Stimulated activated naive CD4-positive, alpha-beta T cell (primary cell): ENCODE measurements around the gene CNOT4.
"Not testable (repeated sequence)": the region's sequence is repeated elsewhere in the genome, so short reads cannot be mapped to it uniquely, and the experiment has no call there.

Experiments used
- DNase-seq, 6 experiments: peaks; one replicate each; lab custom pipeline; 2025; lab: John Stamatoyannopoulos, UW

Gene CNOT4

DNA sequence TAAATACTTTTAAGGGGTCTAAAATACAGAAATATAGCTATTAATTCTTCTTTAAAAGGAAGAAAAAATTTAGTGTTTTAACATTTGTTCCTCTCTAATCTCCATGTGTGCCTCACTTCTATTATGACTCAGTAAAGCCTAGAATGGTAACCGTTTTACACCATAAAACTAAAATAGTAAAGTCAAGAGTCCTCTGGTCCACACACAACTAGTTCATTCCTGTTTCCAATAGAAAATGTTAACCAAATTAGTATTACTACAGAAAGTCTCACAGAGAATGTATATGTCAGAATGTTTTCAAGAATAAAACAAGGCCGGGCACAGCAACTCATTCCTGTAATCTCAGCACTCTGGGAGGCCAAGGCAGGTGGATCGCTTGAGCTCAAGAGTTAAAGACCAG is 55.8 kb downstream of the CNOT4 start:
- no peak for DNase-seq

DNA sequence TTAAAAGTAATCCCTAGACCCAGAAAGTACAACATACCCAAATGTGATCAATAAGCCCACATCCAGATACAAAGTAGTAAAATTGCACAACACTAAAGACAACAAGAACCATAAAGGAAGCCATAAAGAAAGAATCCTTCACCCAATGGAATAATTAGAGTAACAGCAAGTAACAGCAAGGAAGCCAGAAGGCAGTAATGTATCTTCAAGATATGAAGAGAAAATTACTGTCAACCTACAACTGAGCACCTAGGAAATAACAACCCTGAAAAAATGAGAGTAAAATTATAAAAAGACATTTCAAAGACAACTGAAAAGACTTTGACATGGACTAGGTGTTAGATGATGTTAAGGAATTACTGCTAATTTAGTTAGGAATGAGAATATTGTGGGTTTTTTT is 60.5 kb downstream of the CNOT4 start:
- DNase-seq = no peak

DNA sequence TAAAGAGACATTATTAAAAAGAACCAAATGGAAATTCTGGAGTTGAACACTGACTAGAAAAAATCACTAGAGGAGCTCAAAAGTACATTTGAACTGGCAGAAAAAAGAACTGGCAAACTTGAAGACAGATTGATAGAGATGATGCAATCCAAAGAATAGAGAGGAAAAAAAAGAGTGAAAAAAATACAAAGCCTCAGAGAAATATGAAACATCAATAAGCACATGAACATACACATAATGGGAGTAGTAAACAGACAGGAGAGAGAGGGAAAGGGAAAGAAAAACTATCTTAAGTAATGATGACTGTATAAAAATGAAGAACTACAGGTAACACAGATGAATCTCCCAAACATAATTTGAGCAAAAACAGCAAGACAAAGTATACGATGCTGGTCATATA is 61.1 kb downstream of the CNOT4 start:
- no peak for DNase-seq

DNA sequence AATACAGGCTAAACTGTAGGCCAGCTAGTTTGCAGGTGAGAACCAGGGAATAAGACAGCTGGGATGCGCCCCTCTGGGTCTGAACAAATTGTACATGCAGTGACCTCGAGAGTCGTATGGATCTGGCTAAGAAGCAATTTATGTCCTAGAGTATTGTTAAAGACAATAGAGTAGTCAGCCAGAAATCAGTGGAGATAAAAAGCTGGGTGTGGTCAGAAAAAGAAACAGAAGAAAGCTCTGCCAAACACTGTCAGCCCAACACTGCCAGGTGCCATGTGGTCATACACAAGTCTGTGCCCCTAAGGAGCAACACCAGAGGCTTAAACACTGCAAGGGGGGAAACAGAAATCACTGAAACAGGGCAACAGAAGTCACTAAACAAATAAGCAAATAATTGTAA is 62.2 kb downstream of the CNOT4 start:
- DNase-seq = no peak

DNA sequence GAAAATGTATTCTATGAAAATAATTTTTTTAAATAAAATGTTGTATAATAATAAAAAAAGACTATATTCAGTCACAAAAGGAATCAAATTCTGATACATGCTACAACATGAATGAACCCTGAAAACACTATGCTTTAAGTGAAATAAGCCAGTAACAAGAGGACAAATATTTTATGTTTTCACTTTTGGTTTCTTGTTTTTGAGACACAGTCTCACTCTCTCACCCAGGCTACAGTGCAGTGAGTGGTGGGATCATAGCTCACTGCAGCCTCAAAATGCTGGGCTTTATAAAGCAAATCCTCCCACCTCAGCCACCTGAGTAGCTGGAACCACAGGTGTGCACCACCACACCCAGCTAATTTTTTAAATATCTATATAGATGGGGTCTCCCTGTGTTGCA is 64.2 kb downstream of the CNOT4 start:
- no peak for DNase-seq

DNA sequence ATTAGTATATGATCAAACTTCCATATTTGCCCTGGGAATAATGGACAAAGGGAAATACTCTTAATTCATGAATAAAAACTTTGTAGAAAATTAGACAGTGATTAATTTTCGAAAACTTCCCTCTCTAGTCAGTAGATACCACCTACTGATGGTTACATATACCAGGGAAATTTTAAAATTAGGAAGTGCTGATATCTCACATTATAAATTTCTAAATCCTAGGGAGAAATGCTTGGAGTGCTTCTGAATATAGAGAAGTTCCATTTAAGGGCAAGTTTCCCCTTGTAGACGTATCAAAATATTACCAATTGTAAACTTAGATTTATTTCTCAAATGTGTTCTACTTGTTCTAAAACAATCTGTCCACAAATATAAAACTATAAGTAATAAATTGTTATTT is 64.6 kb downstream of the CNOT4 start:
- not testable (repeated sequence) for DNase-seq

DNA sequence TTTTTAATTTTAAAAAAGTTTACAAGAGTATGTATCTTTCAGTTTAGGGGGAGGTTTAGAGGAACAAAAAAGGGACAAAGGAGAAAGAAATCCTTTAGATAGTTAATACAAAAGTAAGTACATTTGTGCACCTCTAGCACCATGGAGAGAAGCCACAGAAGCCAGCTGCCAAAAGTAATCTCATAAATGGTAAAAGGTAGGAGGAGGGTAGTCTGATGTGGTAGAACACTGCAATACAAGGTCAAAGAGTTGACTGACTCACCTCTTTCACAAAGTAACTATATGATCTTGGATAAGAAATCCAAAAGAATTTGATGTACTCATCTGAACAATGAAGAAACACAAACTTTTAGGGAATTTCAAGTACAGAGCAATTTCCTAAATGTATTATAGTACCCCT is 68.1 kb downstream of the CNOT4 start:
- DNase-seq = no peak

DNA sequence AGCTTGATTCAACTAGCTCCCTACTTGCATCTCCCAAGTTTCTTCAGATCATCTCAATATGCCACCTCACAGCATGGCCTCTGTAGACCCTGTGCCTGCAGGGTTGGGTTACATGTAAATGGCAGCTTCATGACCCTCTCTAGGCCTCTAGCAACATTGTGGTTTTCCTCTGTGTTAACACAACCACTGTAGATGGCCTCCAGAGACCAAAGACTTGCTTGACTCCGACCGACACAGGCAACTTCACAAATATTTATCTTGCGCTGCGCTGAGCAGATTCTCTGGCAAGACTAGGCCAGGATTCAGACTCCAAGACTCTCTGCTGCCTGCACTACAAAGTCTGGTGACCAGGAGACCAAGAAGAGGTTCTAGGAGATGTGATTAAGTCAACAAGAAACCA is 75.9 kb downstream of the CNOT4 start:
- no peak for DNase-seq

DNA sequence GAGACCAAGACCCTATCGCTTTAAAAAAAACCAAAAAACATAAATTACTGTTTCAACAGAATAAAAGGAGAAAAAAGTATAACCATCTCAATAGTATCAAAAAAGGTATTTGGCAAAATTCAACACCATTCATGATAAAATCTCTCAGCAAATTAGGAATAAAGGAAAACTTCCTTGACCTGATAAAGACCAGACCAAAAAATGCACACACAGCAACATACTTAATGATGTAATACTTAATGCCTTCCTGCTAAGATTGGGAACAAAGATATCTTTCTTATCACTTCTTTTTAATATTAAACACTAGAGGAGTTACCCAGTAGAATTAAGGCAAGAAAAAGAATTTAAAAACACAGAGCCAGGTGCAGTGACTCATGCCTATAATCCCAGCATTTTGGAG is 79.3 kb downstream of the CNOT4 start:
- no peak for DNase-seq

DNA sequence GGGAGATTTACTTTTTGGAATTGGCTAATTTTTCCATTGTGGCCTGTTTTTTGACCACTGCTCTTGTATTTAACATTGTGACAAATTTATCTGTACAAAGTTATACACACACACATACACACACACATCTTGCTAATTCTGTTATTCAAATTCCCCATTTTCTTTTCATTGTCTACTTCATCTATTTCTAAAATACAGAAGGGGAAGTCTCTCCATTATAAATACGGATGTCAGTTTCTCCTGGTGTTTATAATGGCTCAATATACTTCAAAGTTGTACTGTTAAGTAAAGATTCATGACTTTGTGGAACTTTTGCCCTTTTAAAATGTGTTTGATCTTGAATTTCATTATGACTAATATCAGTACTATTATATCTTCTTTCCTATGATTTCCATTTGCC is 81.0 kb downstream of the CNOT4 start:
- DNase-seq = no peak

DNA sequence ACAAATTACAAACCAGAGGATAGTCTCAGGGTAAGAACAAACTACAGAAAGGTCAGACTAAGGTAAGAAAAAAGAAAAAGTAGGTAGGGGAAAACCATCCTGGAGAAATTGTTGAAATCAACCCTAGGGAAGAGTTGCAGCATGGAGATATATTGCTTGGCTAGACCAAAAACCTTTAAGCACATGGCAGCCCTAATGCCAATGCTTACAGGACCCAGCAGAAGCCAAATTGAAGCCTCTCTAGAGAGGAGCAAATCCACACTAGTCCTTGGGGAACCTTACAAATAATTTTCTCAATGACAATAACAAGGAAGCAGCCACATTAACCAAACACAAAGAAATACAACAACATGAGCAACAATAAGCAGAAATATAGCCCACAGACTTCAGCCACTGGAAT is 81.9 kb downstream of the CNOT4 start:
- DNase-seq = no peak

DNA sequence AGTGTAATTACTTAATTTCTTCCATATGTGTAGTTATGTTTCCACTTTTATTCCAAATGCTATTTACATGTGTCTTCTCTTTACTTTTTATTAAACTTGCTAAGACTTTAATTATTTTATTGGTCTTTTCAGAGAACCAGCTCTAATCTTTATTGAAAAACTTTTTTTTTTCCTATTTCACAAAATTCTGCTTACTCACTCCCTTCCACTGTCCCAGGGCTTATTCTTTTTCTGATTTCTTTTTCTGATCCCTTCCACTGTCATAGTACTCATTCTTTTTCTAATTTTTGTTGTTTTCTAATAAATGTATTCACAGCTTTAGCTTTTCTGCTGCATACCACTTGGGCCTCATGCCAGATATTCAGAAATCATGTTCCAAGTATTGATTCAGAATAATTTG is 82.7 kb downstream of the CNOT4 start:
- DNase-seq = no peak

DNA sequence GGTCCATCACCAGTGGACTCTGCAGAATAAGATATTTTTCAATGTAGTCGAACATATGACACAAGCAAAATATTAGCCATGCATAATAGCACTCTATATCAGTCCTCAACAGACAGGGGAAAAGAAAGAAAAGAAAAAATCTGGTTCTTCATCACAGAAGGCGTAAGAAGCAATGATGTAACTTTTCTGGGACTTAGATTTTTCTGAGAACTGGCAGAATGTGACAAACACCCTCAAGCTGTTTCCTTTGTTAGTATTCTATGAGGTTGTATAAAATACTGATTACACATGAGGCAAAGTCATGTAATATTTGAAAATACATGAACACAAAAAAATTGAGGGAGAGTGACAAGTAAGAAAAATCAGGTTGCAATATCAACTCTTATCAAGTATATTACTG is 84.9 kb downstream of the CNOT4 start:
- no peak for DNase-seq

DNA sequence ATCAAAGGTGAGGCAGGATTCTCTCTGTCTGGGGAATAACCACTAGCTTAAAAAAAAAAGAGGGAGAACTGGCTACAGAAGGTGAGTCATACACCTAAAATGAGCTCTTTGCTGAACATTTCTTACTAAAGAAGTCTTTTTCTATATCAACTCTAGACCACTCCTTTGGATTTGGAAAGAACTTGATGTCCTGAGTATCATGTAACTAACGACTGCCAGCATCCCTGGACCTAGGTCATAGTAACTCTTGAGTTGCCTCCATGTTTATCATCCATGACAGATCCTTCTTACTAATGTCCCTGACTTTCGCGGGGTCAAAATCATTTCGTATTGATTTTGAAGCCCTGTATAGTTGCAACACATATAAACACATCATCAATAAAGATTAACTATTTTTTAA is 89.1 kb downstream of the CNOT4 start:
- no peak for DNase-seq

DNA sequence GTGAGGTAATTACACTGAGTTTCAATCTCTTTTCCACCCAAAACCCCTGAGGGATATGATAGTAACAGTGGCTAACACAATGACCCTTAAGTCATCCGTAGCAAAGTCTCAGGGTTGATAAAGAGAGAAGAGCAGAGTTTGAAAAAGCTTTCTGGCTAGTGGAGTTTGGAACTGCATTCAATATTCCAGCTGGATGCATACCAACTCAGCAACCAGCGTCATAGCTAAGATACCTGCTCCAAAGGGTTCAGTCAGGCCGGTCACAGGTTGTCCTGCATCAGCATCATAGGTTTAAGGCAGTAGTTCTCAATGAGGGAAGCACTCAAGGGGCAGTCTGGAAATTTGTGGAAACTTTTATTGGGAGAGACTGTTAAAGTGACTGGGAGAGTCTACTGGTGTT is 93.5 kb downstream of the CNOT4 start:
- DNase-seq = no peak

DNA sequence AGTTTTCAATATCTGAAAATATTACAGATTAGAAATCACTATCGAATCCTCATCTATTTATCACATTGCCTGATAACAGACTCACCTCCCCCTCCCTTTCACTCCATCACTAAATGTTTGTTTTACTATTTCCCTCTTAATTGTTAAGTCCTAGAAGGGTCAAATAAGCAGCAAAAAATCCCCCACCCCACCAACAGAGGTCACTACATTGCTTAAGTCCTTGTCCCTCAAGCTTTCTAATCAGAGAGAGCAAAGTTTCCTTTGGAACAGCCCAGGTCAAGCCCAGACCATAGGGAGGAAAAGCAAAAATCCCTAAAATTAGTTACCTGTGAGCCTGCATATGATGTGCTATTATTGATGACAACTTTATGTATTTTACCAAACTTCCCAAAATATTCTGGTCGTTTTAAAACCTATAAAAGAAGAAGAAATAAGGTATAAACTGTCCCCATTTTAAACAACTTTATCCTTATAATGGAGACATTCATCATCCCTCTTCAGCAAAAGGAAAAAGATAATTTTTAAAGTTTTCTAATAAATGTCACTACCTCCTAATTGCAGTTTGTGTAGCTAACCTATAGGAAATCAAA is 95.0 kb downstream of the CNOT4 start:
- DNase-seq = no peak

DNA sequence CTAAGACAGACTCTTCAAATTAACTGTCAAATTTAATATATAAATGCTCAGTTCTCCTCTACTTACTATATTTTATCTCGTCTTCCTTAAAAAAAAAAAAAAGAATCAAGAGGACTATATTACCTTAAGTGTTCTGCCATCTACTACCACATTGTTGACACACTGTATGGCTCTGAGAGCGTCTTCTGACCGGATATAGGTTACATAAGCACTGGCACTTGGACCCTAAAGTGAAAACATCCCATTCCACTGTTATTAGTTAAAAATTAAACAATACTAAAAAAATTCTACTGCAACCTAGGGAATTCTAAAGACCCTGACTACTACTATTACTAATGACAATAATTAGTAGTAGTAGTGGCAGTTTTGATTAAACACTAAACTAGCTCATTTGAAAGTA is 95.7 kb downstream of the CNOT4 start:
- DNase-seq = no peak

DNA sequence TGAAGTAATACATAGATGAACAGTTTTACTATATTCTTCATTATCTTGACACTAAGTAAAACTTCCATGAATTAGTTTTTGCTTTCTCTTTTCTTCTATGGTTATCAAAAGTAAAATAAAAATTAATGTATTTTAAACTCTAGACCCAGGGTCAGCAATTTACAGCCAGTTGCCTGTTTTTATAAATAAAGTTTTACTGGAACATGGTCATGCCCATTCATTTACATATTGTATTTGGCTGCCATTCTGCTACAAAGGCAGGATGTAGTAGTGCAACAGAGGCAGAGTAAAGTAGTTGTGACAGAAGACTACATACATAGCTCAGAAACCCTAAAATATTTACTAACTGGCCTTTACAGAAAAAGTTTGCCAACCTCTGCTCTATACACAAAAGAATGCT is 98.8 kb downstream of the CNOT4 start:
- no peak for DNase-seq

DNA sequence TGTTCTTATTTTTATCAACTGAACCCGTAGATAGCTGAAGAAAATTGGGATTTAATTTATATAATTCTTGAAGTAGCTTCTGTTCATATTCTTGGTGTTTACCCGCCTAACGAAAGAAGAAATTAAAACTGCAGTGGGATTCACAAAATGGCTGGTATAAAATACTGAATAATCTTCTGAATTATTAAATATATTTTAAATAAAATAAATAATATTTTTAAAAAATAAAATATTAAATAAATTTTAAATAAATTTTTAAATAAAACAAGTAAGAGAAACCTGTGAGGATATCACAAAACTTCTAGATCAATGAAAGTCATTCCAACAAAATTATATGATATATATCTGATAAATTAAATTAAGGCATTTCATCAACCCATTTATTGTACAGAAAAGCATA is 99.4 kb downstream of the CNOT4 start:
- DNase-seq = no peak

DNA sequence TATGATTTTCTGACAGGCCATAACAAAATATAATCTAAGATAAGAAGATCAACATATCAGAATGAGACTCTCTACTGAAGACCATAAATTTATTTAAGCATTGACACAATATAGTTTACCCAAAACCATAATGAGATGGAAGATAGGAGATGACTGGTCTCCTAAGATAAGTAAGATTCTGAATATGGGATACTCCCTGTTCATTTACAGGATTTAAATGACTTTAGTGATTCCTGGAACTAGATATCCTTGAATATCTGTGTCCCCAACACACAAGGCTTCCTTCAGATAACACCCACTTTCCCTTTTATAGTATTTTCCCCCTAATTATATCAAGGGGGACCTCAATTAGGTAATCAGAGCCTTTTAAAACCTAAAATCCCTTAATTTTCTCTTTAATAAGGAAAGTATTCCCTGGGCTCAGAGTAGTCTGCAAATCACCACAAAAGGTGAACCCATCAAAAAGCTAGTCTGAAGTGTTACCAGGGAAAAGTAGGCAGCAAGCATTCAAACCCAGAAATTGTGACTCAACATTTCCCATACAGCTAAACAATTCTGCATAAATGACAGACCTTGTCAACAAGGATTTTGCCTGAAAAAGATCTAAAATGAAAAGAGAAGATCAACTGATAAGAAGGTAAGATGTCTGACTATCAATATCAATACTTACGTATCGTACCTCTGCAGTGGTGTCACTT is 99.9 kb downstream of the CNOT4 start:
- no peak for DNase-seq

DNA sequence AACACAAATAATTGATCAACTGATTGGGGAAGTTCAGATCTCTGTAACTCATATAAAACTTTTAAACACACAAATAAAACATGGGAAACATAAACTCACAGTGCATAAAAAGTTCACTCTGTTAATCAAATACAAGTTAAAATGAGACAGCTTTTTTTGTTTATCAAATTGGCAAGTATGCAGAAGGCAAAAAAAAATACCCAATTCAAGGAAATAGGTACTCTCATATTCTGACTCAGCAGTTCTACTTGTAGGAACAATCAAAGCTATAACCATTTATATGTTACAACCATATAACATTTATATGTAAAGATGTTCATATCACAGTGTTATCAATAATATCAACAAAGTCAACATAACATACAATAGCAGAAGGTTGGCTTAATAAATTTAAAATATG is 102.0 kb downstream of the CNOT4 start:
- DNase-seq = no peak

DNA sequence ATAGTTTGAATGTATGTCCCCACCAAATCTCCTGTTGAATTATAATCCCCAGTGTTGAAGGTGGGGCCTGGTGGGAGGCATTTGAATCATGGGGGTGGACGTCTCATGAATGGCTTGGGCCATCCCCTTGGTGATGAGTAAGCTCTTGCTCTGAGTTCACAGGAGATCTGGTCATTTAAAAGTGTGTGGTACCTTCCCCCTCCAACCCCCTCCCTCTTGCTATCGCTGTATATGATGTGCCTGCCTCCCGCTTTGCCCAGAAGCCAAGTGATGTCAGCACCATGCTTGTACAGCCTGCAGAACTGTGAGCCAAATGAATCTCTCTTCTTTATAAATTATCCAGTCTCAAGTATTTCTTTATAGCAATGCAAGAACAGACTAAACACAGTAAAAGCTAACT is 103.0 kb downstream of the CNOT4 start:
- no peak for DNase-seq

DNA sequence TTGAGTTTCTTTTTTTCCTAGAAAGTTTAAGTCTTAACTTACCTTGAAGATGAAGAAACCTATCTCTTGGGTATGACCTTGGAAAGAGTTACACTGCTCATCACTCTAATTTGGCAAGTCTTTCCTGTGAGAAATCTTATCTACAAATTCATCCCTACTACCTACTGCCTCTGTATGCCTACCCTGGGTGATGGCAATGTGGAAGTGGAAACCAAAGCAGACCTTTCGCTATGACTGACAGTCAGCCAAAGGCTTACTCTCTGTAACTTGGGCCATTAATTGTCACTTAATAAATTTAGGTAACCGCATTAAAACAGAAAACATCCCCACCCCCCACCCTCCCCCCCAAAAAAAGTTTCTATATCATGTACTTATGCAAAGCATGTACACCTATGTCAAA is 103.9 kb downstream of the CNOT4 start:
- no peak for DNase-seq

DNA sequence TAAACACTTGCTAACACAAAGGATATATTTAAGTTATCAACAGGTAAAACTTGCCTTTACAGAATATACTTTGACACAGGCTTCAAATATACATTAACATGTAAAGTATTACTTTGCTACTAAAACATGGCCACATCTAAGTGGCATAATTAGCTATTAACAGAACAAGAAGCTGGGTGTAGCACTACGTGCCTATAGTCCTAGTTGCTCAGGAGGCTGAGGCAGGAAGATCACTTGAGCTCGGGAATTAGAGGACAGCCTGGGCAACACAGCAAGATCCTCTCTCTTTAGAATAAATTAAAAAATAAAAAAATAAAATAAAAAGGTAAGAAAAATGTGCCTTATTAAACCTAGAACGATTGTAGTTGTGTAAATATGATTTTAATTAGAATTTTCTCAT is 106.6 kb downstream of the CNOT4 start:
- no peak for DNase-seq
